ENCODE data around the gene GAGE13. TPM values are rescaled to one million over a fixed set of nuclear protein-coding genes. Genes with fewer than 3 reads are reported as not detected.

The GAGE13 gene
- total and polyA plus RNA-seq, 9 of the 15 experiments (the other 6 are each of a cell fraction or from before 2014, with no cell fraction given): 31.6 to 506 (median 154) TPM

GRCh38 chrX:49312176-49312575 is 19.2 kb upstream of the GAGE13 start (continued):
- no peak for TF ChIP-seq IRF9 (tag; IDR thresholded peaks at IDR 0.05)
- no peak for TF ChIP-seq NCOA1 (IDR thresholded peaks at IDR 0.05; ENCODE audit: low read depth)
- no peak for TF ChIP-seq ZNF134 (CRISPR knock-in tag; conservative IDR thresholded peaks at IDR 0.05)

- FAIRE-seq (peak; percentile 82), ATAC-seq (peak; percentile 40; the same call in 1 of the 3 replicates), DNase-seq (ENCODE audit: extremely low read depth in 1 of 4, low spot score in 3 of 4) (peak in 1 of 4 experiments; percentile 51)
- Histone ChIP-seq H3K9me1 (ENCODE audit: control insufficient read depth, insufficient read depth, low read length) (no peaks in the 10 kb centered on the region), H4K20me1 (replicated peaks; ENCODE audit: control insufficient read depth, insufficient read depth, low read length) (no peaks in the 10 kb centered on the region), H3K27ac (ENCODE audit: extremely low read depth, low read depth, low read length) (peak overlapping the region; percentile 49; the same call in 2 of the 3 replicates), H3K9ac (ENCODE audit: insufficient read depth in 1 of 2, low read depth in 2 of 2, low read length in 2 of 2) (no peak overlapping the region; a peak in 1 of 4 replicates), H2AFZ (ENCODE audit: low read depth, low read length) (peak overlapping the region; percentile 74), H3K4me2 (ENCODE audit: insufficient read depth, low read length) (peak overlapping the region; percentile 54), H3K79me2 (ENCODE audit: control insufficient read depth, insufficient read depth, low read length) (no peaks in the 10 kb centered on the region), H3K9me3 (replicated peaks; ENCODE audit: control insufficient read depth, insufficient read depth, low read depth, low read length) (no peaks in the 10 kb centered on the region), H3K4me1 (replicated peaks in 1 of 2; ENCODE audit: control insufficient read depth in 2 of 2, insufficient read depth in 2 of 2, low read length in 2 of 2) (peaks cover 0 to 10% of the 10 kb centered on the region in 2 experiments; a peak in 2 of 5 replicates), H3K27me3 (ENCODE audit: control insufficient read depth in 2 of 2, insufficient read depth in 2 of 2, low read length in 2 of 2) (no peaks in the 10 kb centered on the region), H3K4me3 (no peak overlapping the region), H3K36me3 (ENCODE audit: control insufficient read depth, insufficient read depth, low read length) (no peaks in the 10 kb centered on the region)
- ChIA-PET POLR2A (no interaction called here), CTCF (ENCODE audit: low intra/inter-chr PET ratio) (no interaction called here)
- intact Hi-C loops (cut with micrococcal nuclease) (no loop called here), in situ Hi-C loops (cut with MboI) (no loop called here)
- no TSS peak for BruUV-seq (replicated peaks)
- 3% methylated on average over 4 of the region's 4 CpGs for WGBS (ENCODE audit: insufficient coverage, low coverage, missing lambda C conversion rate)
- TF ChIP-seq ZNF354B (CRISPR knock-in tag; IDR thresholded peaks at IDR 0.05) (no peak), HSF4 (CRISPR knock-in tag; IDR thresholded peaks at IDR 0.05; ENCODE audit: borderline replicate concordance) (no peak), CTCF (IDR thresholded peaks at IDR 0.05 in 2 of 3, conservative IDR thresholded peaks at IDR 0.05 in 1 of 3; ENCODE audit: insufficient read depth in 2 of 3, low read depth in 1 of 3, low read length in 3 of 3) (no peak), CHD4 (IDR thresholded peaks at IDR 0.05; ENCODE audit: insufficient read depth, insufficient replicate concordance, low read depth, low read length, poor library complexity, severe bottlenecking) (no peak), MLLT1 (IDR thresholded peaks at IDR 0.05) (no peak), CBX5 (IDR thresholded peaks at IDR 0.05; ENCODE audit: borderline replicate concordance, low read depth) (no peak)
Observed at GRCh38 chrX:49316085-49316484, 15.3 kb upstream of the GAGE13 start.

Measured in K562 (cell line).